ENCODE data around the gene TBC1D24.
"Not testable (repeated sequence)": the region's sequence is repeated elsewhere in the genome, so short reads cannot be mapped to it uniquely, and the experiment has no call there.

Gene TBC1D24

GRCh38 chr16:2554709-2555425 is 79.9 kb downstream of the TBC1D24 start:
- not testable (repeated sequence) for DNase-seq
